IMR-90 (cell line): ENCODE results near the gene MROH2A. TPM values are rescaled to one million over a fixed set of nuclear protein-coding genes. Genes with fewer than 3 reads are reported as not detected.

Source experiments
- ATAC-seq: fragments of 200-7000 bp; cut with Tn5 transposase; 2 replicates; pipeline ENCODE4 v1.9.1; 2020; ENCODE audit warnings: low read depth, mild to moderate bottlenecking, moderate library complexity
- BruUV-seq: library from RNA; stranded (reverse); fragments of 400-500 nt; replicated peaks from 2 replicates; lab custom pipeline; 2021; lab: Mats Ljungman, UMichigan
- CTCF ChIA-PET: fragments of 300-600 bp; formaldehyde crosslinking; extraction: SDS; loops from one replicate; lab custom pipeline; 2021; ENCODE audit warnings: antibody characterized with exemption; lab: Yijun Ruan, JAX
- POLR2A ChIA-PET: fragments of 300-600 bp; sonication (Branson Sonifier 250); formaldehyde crosslinking; loops from one replicate; lab custom pipeline; 2022; ENCODE audit warnings: antibody characterized with exemption; ENCODE audit not compliant: unreplicated experiment; lab: Charles Lee
- DNase-seq: peaks from one replicate; pipeline ENCODE4 v3.0.0; 2013
- H2AFZ ChIP-seq: replicated peaks from 2 replicates; pipeline ENCODE3; 2013; ENCODE audit warnings: low read length, mild to moderate bottlenecking; ENCODE audit not compliant: poor library complexity
- H2AK5ac ChIP-seq: 2 replicates; pipeline ENCODE4 v1.6.1; 2013; ENCODE audit warnings: low read depth, low read length, inconsistent platforms
- H2AK9ac ChIP-seq: replicated peaks from 2 replicates; pipeline ENCODE3; 2013; ENCODE audit warnings: mild to moderate bottlenecking, low read depth, low read length, moderate library complexity; ENCODE audit not compliant: poor library complexity
- H2BK120ac ChIP-seq: 2 replicates; pipeline ENCODE4 v1.6.1; 2013; ENCODE audit warnings: low read depth, low read length, inconsistent platforms
- H2BK15ac ChIP-seq: 3 replicates; pipeline ENCODE4 v1.6.1; 2013; ENCODE audit warnings: low read depth, low read length, inconsistent platforms
- H2BK20ac ChIP-seq: 2 replicates; pipeline ENCODE4 v1.6.1; 2013; ENCODE audit warnings: low read depth, mild to moderate bottlenecking, inconsistent platforms, low read length, moderate library complexity
- H2BK5ac ChIP-seq: 2 replicates; pipeline ENCODE4 v1.6.1; 2013; ENCODE audit warnings: mild to moderate bottlenecking, low read depth, low read length, inconsistent platforms; ENCODE audit not compliant: poor library complexity, severe bottlenecking
- H3K14ac ChIP-seq: replicated peaks from 2 replicates; pipeline ENCODE4 v1.6.1; 2013; ENCODE audit warnings: low read depth, low read length, inconsistent platforms
- H3K18ac ChIP-seq: 2 replicates; pipeline ENCODE4 v1.6.1; 2013; ENCODE audit warnings: low read depth, low read length, control low read depth
- H3K23ac ChIP-seq: 2 replicates; pipeline ENCODE4 v1.6.1; 2013; ENCODE audit warnings: low read depth, low read length, inconsistent platforms
- H3K27ac ChIP-seq: 2 replicates; pipeline ENCODE4 v1.5.1; 2013; ENCODE audit warnings: mild to moderate bottlenecking, control low read depth, low read length; ENCODE audit not compliant: insufficient read depth
- H3K27me3 ChIP-seq: 2 replicates; pipeline ENCODE4 v1.6.1; 2013; ENCODE audit warnings: low read length; ENCODE audit not compliant: control insufficient read depth, insufficient read depth
- H3K36me3 ChIP-seq: 2 replicates; pipeline ENCODE4 v1.6.1; 2013; ENCODE audit warnings: low read length, mixed read lengths; ENCODE audit not compliant: control insufficient read depth, insufficient read depth
- H3K4ac ChIP-seq: 2 replicates; pipeline ENCODE4 v1.6.1; 2013; ENCODE audit warnings: low read depth, low read length, inconsistent platforms
- H3K4me1 ChIP-seq: 2 replicates; pipeline ENCODE4 v1.6.1; 2013; ENCODE audit warnings: low read length, mixed read lengths; ENCODE audit not compliant: control insufficient read depth, insufficient read depth
- H3K4me2 ChIP-seq: 2 replicates; pipeline ENCODE4 v1.6.1; 2013; ENCODE audit warnings: low read depth, mild to moderate bottlenecking, control low read depth, low read length, moderate library complexity
- H3K4me3 ChIP-seq: 2 replicates; pipeline ENCODE4 v1.5.1; 2013; ENCODE audit warnings: low read depth, mild to moderate bottlenecking, control low read depth, low read length, moderate library complexity; ENCODE audit not compliant: insufficient read depth
- H3K56ac ChIP-seq: 2 replicates; pipeline ENCODE4 v1.6.1; 2013; ENCODE audit warnings: low read length, inconsistent platforms; ENCODE audit not compliant: insufficient read depth; ENCODE audit errors: extremely low read depth
- H3K79me1 ChIP-seq, 2 experiments: 2 replicates each; pipeline ENCODE4 v1.6.1; 2013; ENCODE audit warnings: low read length in 2 of 2, inconsistent platforms in 1 of 2, low read depth in 1 of 2
- H3K9ac ChIP-seq: 2 replicates; pipeline ENCODE4 v1.6.1; 2013; ENCODE audit warnings: low read depth, low read length, control low read depth
- H3K9me1 ChIP-seq: 2 replicates; pipeline ENCODE4 v1.6.1; 2013; ENCODE audit warnings: low read length, inconsistent platforms; ENCODE audit not compliant: insufficient read depth
- H3K9me3 ChIP-seq: 2 replicates; pipeline ENCODE4 v1.6.1; 2013; ENCODE audit warnings: low read length; ENCODE audit not compliant: control insufficient read depth, insufficient read depth
- H4K20me1 ChIP-seq: 2 replicates; pipeline ENCODE4 v1.6.1; 2013; ENCODE audit warnings: low read length, inconsistent platforms; ENCODE audit not compliant: insufficient read depth
- H4K5ac ChIP-seq: 2 replicates; pipeline ENCODE4 v1.6.1; 2013; ENCODE audit warnings: mild to moderate bottlenecking, low read depth, low read length, control low read depth
- H4K8ac ChIP-seq, 2 experiments: 2 replicates each; pipeline ENCODE4 v1.6.1; 2013; ENCODE audit warnings: low read depth in 2 of 2, low read length in 2 of 2, control low read depth in 1 of 2, inconsistent platforms in 1 of 2
- H4K91ac ChIP-seq: 2 replicates; pipeline ENCODE4 v1.6.1; 2013; ENCODE audit warnings: low read depth, low read length, inconsistent platforms; ENCODE audit not compliant: insufficient read depth
- BHLHE40 ChIP-seq: fragments of 150-350 bp; IDR thresholded peaks from 2 replicates; pipeline ENCODE4 v1.6.1; 2016; ENCODE audit warnings: mild to moderate bottlenecking, low read depth, low read length
- CHD1 ChIP-seq: IDR thresholded peaks from 2 replicates; pipeline ENCODE4 v1.6.1; 2012; ENCODE audit warnings: low read depth, low read length, improper control_type of control experiment
- ELK1 ChIP-seq: fragments of 150-350 bp; IDR thresholded peaks from 2 replicates; pipeline ENCODE4 v1.6.1; 2016; ENCODE audit warnings: low read depth, mild to moderate bottlenecking, low read length, moderate library complexity, borderline replicate concordance
- FOS ChIP-seq: fragments of 150-350 bp; IDR thresholded peaks from 2 replicates; pipeline ENCODE4 v1.6.1; 2016; ENCODE audit warnings: low read depth, low read length
- MAFK ChIP-seq: IDR thresholded peaks from 2 replicates; pipeline ENCODE4 v1.6.1; 2012; ENCODE audit warnings: low read depth, low read length, improper control_type of control experiment
- MAZ ChIP-seq: IDR thresholded peaks from 2 replicates; pipeline ENCODE4 v1.6.1; 2012; ENCODE audit warnings: low read depth, mild to moderate bottlenecking, low read length, improper control_type of control experiment, moderate library complexity, borderline replicate concordance
- NFE2L2 ChIP-seq: fragments of 150-350 bp; IDR thresholded peaks from 2 replicates; pipeline ENCODE4 v1.6.1; 2016; ENCODE audit warnings: low read depth, mild to moderate bottlenecking, low read length
- RAD21 ChIP-seq: IDR thresholded peaks from 2 replicates; pipeline ENCODE4 v1.6.1; 2012; ENCODE audit warnings: low read length, improper control_type of control experiment
- RCOR1 ChIP-seq: IDR thresholded peaks from 2 replicates; pipeline ENCODE4 v1.6.1; 2012; ENCODE audit warnings: mild to moderate bottlenecking, low read length, improper control_type of control experiment; ENCODE audit not compliant: insufficient replicate concordance
- RFX5 ChIP-seq: IDR thresholded peaks from 2 replicates; pipeline ENCODE4 v1.8.0; 2012; ENCODE audit warnings: low read depth, mild to moderate bottlenecking, low read length, moderate library complexity
- SMC3 ChIP-seq: fragments of 150-350 bp; IDR thresholded peaks from 2 replicates; pipeline ENCODE4 v1.6.1; 2016; ENCODE audit warnings: low read depth, mild to moderate bottlenecking, antibody characterized with exemption, low read length, moderate library complexity
- USF2 ChIP-seq: fragments of 150-350 bp; IDR thresholded peaks from 2 replicates; pipeline ENCODE4 v1.6.1; 2017; ENCODE audit warnings: mild to moderate bottlenecking, antibody characterized with exemption, low read length, low read depth
- WGBS, 2 experiments: methylation state at CpG; one replicate each; pipeline versions ENCODE4 v1.1.5 to v1.1.7; 2013; ENCODE audit warnings: missing lambda C conversion rate in 2 of 2; ENCODE audit not compliant: insufficient read length in 1 of 2; ENCODE audit errors: extremely low coverage in 2 of 2; 5-methylcytosine and 5-hydroxymethylcytosine counted together
- dilution Hi-C: fragments of 300-500 bp; cut with HindIII; formaldehyde crosslinking; loops from one replicate; pipeline ENCODE4 v1.14.3; 2018; ENCODE audit warnings: low sequenced_read_pairs; ENCODE audit not compliant: unreplicated experiment
- in situ Hi-C: fragments of 300-500 bp; cut with MboI; formaldehyde crosslinking; loops from 3 replicates; pipeline ENCODE4 v1.14.3; 2019; ENCODE audit warnings: low sequenced_read_pairs, inconsistent platforms, mixed read lengths
- intact Hi-C: fragments of 100-400 bp; cut with micrococcal nuclease; formaldehyde crosslinking; loops from 2 replicates; pipeline ENCODE4 v1.10.0; 2022
- polyA plus RNA-seq, 3 experiments: library from polyadenylated mRNA; depleted of rRNA; stranded (reverse); fragments of >200 nt; gene quantifications; 2 replicates each; pipeline ENCODE4 v1.2.3, GENCODE V29; 2012; ENCODE audit warnings: low replicate concordance in 1 of 3
- total RNA-seq: library from RNA; depleted of rRNA; stranded (reverse); fragments of >200 nt; gene quantifications from 2 replicates; pipeline ENCODE4 v1.2.3, GENCODE V29; 2012
- TF ChIP-seq, protein P1 (sequence below): conservative IDR thresholded peaks from 2 replicates; pipeline ENCODE4 v1.5.1; 2012; ENCODE audit warnings: mild to moderate bottlenecking, low read depth, low read length, improper control_type of control experiment

The MROH2A gene
- total and polyA plus RNA-seq, 2 of the 4 experiments (the other 2 are of a cell fraction): not detected

- Histone ChIP-seq H3K4me2 (no peak overlapping the region), H3K14ac (no peak overlapping the region), H2AK5ac (no peak overlapping the region), H3K9ac (no peak overlapping the region), H4K20me1 (no peaks in the 10 kb centered on the region), H3K4ac (no peak overlapping the region), H3K18ac (no peak overlapping the region), H3K4me1 (no peaks in the 10 kb centered on the region), H3K9me1 (no peaks in the 10 kb centered on the region), H4K91ac (no peak overlapping the region), H4K5ac (no peak overlapping the region), H3K4me3 (no peak overlapping the region), H2AFZ (peak overlapping the region; percentile 23), H3K56ac (no peak overlapping the region), H3K27me3 (peaks cover 7% of the 10 kb centered on the region; the same call in 1 of the 2 replicates), H2BK15ac (no peak overlapping the region), H2BK120ac (no peak overlapping the region), H3K27ac (no peak overlapping the region), H3K36me3 (no peaks in the 10 kb centered on the region), H3K23ac (no peak overlapping the region), H2BK20ac (no peak overlapping the region), H4K8ac (no peak overlapping the region), H2BK5ac (no peak overlapping the region), H3K9me3 (no peaks in the 10 kb centered on the region), H2AK9ac (peak overlapping the region; percentile 37), H3K79me1 (no peaks in the 10 kb centered on the region)
- in situ Hi-C loops: no loop called here
- intact Hi-C loops: no loop called here
- ChIA-PET CTCF (interaction anchor here (0.9 kb wide), 1 partner anchor 14 kb away, joined by 3 read pairs; no protein-coding TSS in a partner anchor), POLR2A (no interaction called here)
- ATAC-seq (no peak), DNase-seq (no peak)
- WGBS, 2 experiments: 57% methylated on average over 6 of the region's 17 CpGs; no CpG with 5 or more reads in 1 of the 2 experiments
- dilution Hi-C loops: no loop called here
- no TSS peak for BruUV-seq
- TF ChIP-seq MAFK (no peak), RFX5 (no peak), RCOR1 (no peak), MAZ (no peak), BHLHE40 (no peak), RAD21 (no peak), NFE2L2 (no peak), ELK1 (no peak), SMC3 (no peak), CHD1 (no peak), USF2 (no peak), FOS (no peak)
- TF ChIP-seq, protein P1, sequence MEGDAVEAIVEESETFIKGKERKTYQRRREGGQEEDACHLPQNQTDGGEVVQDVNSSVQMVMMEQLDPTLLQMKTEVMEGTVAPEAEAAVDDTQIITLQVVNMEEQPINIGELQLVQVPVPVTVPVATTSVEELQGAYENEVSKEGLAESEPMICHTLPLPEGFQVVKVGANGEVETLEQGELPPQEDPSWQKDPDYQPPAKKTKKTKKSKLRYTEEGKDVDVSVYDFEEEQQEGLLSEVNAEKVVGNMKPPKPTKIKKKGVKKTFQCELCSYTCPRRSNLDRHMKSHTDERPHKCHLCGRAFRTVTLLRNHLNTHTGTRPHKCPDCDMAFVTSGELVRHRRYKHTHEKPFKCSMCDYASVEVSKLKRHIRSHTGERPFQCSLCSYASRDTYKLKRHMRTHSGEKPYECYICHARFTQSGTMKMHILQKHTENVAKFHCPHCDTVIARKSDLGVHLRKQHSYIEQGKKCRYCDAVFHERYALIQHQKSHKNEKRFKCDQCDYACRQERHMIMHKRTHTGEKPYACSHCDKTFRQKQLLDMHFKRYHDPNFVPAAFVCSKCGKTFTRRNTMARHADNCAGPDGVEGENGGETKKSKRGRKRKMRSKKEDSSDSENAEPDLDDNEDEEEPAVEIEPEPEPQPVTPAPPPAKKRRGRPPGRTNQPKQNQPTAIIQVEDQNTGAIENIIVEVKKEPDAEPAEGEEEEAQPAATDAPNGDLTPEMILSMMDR: no peak
Observed at GRCh38 chr2:233818639-233819621, 40.8 kb downstream of the MROH2A start.
